ENCODE data around the gene ADGRV1. TPM values are rescaled to one million over a fixed set of nuclear protein-coding genes. Genes with fewer than 3 reads are reported as not detected.

Gene ADGRV1
- total RNA-seq, 1 donor from 2014 or later: 1.7 TPM

DNA sequence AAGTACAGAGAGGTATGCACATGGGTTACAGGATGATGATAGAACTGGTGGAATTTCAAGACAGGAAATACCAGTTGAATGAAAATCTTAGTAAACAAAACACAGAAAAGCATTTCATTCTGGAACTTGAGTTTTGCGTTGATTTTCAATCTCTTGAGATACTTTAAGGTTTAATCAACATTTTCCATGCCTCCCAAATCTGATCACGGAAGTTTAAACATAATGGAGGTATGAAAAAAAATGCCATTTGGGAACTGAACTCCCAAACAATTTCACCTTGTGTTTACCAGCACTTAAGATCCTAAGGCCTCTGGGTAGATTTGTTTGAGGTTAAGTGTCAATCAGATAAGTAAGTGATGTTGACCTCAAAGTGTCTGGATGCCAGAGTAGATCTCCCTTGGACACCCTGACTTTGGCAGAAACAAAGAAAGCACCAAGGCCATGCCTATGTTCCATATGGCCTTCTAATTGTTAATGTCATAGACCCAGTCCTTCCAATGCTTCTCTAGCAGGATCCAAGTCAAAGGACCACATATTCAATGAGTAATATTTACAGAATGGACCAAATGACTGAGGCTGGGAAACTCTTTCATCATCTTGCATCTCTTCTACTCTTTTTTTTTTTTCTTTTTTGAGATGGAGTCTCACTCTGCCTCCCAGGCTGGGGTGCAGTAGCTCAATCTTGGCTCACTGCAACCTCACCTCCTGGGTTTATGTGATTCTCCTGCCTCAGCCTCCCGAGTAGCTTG lies 607.6 kb downstream of the ADGRV1 start:
- DNase-seq (ENCODE audit: low spot score): no peak
- intact Hi-C loops (cut with DNase I): no loop called here

DNA sequence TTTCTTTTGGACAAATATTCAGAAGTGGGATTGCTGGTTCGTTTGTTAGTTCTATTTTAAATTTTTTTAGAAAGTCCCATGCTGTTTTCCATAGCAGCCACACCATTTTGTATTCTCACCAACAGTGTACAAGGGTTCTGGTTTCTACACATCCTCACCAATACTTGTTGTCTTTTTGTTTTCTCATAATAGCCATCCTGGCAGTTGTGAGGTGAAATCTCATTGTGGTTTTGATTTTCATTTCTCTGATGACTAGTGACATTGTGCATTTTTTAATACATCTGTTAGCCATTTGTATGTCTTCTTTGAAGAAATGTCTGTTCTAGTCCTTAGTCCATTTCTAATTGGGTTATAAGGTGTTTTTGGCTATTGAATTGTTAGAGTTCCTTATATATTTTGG lies 610.3 kb downstream of the ADGRV1 start:
- intact Hi-C loops (cut with DNase I): no loop called here

More for the DNA sequence above, 607.6 kb downstream of the ADGRV1 start:
- no peak for ATAC-seq

DNA sequence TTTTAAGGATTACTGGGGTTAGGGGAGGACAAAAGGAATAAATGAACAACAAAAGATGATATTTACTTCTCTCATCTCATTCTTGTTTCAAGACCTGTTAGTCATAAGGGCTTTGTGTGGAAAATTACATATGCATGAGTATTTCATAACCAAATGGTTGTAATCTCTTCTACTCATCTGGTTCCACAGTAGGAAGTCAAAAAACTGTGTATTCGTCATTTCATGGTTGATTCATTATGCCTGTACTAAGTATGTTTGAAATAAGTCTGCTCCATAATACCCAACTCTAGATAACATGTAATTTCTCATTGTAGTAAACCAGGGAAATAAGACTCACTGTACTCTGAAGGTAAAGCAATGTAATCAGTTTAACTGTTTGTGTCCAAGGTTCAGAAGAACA lies 611.7 kb downstream of the ADGRV1 start:
- ATAC-seq: no peak
- intact Hi-C loops (cut with DNase I): no loop called here
- no peak for DNase-seq (ENCODE audit: low spot score)

More for the DNA sequence above, 610.3 kb downstream of the ADGRV1 start:
- DNase-seq (ENCODE audit: low spot score) (no peak), ATAC-seq (no peak)

DNA sequence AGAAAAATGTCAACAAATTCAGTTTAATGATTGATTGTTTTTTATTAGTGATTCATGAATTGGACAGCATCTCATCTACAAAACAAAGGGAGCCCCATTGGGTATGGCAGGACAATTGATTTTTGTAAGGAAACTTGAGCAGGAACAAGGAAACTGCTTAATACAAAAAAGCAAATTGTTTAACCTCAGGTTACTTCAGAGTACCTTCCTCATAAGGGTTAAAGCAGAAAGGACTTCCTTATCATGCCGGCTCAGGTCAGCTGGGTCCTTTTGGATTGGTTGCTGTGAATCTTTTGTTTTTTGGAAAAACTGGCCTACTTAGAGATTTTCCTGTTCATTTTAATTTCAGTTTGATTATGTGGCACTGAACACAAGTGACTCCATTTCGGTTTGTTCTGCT lies 612.7 kb downstream of the ADGRV1 start:
- no peak for DNase-seq (ENCODE audit: low spot score)
- no peak for ATAC-seq
- intact Hi-C loops (cut with DNase I): no loop called here

DNA sequence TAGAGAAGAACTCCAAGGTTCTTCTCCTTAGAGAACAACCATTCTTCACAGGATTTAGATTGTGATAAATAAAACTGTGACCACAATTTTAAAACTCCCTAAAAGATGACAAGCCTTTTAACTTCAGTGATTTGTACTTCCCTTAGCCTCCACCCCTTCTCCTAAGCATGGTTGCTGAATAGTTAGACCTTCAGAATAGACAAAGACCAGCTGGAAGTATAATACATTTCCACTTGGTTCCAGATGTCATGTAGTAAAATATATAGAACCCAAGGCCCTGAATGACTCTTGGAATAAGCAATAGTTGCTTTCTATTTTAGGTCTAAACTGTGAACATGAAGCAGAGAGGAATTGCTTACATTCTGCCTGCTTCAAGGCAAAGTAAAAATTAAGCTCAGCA lies 615.8 kb downstream of the ADGRV1 start:
- DNase-seq (ENCODE audit: low spot score): no peak
- no peak for ATAC-seq
- intact Hi-C loops (cut with DNase I): no loop called here

DNA sequence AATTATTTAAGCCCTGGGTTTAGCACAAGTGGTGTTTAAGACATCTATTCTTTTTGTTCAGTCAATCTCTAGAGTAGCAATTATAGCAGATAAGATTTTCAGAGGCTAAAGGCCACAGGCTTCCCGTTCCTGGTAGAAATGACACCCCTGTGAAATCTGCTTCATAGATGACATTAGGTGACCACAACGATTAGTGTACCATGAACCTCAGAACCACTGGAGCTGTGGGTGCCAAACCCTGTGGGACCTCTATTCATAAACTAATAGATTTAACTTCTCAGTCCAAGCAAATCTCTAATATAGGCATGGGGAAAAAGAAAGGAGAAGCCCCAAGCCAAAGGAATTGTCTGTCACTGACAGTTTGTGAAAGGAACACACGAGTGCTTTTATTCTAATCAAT lies 617.1 kb downstream of the ADGRV1 start:
- no peak for DNase-seq (ENCODE audit: low spot score)
- intact Hi-C loops (cut with DNase I): no loop called here
- no peak for ATAC-seq

DNA sequence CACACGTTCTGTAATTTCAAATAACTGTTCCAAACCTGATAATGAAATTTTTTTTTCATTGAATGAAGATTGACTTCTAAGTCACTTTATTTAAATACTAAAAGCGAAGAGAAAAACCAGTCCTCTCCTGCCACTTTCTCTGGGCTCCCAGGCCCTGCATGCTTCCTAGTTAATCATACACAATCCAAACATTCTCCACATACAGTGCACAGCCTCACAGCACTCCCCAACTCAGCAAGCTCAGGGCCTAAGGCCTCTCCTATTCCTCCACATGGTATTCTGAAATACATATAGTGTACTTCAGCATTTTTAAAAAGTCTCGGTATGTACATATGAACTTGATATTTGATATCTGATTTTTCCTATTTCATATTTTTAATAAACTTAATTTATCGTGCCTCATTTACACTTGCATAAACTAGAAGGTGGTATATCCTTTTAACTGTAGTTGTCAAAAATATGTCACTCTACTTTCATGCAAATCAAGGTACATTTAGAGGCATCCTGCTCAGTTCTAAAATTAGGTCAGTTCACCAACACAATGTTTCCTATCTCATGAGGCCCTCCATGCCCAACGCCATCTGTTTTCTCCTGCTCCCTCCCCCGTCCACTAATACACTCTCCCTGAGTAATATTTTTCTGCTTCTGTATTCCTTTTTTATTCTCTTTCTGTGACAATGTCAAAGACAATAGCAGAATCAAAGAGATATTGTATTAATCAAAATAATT lies 617.9 kb downstream of the ADGRV1 start:
- no peak for ATAC-seq
- no peak for DNase-seq (ENCODE audit: low spot score)

DNA sequence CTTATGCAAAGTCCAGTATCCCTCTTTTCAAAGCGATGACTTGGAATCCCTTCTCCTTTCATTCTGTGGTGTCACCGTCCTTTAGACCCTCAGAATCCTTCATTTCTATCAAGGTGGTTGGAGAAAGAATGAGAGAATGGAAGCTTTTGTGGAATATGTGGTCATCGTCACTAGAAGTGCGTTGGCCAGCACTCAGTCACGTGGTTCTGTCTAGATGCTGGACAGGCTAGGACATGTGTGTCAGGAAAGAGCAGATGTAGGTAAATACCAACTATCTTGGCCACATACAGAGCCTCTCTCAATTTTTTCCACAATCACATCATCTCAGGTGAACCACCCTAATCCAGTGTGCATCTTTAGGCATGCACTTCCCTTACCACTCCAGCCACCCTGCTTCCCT lies 618.5 kb downstream of the ADGRV1 start:
- ATAC-seq (no peak), DNase-seq (ENCODE audit: low spot score) (no peak)
- intact Hi-C loops (cut with DNase I): no loop called here

More for the DNA sequence above, 617.9 kb downstream of the ADGRV1 start:
- intact Hi-C loops (cut with DNase I): no loop called here

DNA sequence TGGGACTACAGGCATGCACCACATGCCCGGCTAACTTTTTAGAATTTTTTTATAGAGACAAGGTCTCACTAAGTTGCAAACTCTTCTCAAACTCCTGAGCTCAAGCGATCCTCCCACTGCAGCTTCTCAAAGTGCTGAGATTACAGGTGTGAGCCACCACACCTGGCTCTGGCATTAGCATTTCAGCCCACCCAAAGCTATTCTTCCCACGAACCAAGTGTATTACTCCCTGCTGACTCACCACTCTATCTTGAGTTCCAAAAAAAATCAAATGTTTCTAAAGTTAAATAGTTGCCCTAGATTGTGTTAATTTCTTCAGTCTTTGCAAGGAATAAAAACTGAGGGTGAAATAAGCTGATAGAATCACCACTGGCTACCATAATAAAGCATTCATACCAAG lies 619.0 kb downstream of the ADGRV1 start:
- intact Hi-C loops (cut with DNase I): no loop called here
- no peak for DNase-seq (ENCODE audit: low spot score)
- no peak for ATAC-seq

DNA sequence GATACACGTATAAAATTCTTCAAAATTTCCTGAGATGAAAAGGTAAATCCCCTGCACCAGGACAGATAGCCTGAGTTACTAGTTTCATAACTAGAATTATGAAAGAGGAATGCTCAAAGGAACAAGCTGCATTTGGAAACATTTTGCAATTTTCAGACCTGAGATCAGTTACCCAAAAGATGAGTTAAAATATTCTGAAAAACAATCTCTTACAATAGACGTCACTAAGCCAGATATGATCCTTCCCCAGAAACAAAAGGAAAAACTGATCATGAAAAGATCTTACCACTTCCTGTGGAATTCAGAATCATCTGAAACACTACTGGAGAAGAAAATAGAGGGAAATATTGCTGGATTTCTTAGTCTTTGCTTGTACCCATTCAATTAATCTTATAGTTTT lies 619.9 kb downstream of the ADGRV1 start:
- intact Hi-C loops (cut with DNase I): no loop called here
- ATAC-seq (peak; percentile 84), DNase-seq (ENCODE audit: low spot score) (no peak)

DNA sequence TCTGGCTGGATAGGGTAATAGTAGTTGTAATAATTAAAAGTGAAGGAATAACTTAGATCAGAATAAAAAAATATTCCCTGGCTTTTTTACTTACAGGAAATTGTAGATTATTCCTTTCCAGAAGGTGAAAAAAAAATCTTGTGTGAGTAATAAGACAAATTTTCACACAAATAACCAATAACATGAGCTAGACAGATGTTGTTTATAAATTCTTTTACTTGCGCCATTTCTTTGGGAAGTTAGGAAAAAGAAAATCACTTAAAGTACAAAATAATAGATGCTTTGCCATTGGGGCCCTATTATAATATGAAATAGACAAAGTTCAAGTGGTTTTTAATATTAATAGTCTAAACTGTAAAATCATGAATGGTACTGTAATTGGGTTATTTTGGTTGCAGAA lies 620.4 kb downstream of the ADGRV1 start:
- DNase-seq (ENCODE audit: low spot score): no peak
- intact Hi-C loops (cut with DNase I): no loop called here
- ATAC-seq: no peak

DNA sequence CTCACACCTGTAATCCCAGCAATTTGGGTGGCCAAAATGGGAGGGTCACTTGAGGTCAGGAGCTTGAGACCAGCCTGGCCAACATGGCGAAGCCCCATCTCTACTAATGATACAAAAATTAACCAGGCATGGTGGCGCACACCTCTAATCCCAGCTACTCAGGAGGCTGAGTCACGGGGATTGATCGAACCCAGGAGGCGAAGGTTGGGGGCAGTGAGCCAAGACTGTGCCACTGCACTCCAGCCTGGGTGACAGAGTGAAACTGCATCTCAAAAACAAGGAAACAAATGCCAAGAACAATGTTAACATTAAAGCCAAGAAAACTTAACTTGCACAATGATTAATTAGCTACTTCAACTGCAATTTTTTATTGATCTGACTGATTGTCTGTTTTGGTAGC lies 621.9 kb downstream of the ADGRV1 start:
- no peak for ATAC-seq
- no peak for DNase-seq (ENCODE audit: low spot score)
- intact Hi-C loops (cut with DNase I): no loop called here

DNA sequence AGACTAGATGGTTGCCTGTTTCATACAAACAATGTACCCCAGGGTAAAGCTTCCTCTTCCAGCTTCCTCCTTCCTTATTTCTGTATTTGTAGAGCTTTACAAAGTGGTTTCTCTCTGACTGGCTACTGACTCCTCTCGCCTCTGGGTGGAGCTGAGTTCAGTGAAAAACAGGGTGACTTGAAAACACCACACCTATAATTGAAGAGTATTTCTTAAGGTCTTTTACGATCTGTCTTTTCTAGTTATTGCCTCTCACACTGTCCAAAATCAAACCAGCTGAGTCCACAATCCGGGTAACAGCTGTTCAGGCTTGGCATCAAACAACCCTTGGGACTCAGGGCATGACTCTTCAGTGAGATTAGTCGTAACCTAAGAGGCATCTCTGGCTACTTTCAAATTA lies 624.2 kb downstream of the ADGRV1 start:
- no peak for DNase-seq (ENCODE audit: low spot score)

DNA sequence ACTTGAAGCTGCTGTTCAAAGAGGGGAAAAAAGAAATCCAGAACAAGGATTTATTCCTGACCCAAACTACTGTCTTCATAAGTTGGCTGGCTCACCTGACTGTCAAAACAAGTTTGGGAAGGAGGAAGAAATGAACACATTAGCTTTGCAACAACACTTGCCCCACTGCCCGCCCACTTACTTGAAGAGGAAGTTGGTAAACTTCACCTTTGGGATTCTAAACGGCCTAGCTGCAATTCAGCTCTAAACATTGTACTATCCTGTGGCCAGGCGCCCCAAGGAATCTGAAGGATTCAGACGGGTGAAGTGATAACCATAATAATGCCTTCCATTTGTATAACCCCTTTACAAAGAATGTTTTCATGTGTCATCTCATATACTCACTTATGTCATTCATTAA lies 625.1 kb downstream of the ADGRV1 start:
- intact Hi-C loops (cut with DNase I): no loop called here
- no peak for ATAC-seq
- DNase-seq (ENCODE audit: low spot score): no peak

More for the DNA sequence above, 624.2 kb downstream of the ADGRV1 start:
- ATAC-seq: peak; percentile 86
- intact Hi-C loops (cut with DNase I): no loop called here

DNA sequence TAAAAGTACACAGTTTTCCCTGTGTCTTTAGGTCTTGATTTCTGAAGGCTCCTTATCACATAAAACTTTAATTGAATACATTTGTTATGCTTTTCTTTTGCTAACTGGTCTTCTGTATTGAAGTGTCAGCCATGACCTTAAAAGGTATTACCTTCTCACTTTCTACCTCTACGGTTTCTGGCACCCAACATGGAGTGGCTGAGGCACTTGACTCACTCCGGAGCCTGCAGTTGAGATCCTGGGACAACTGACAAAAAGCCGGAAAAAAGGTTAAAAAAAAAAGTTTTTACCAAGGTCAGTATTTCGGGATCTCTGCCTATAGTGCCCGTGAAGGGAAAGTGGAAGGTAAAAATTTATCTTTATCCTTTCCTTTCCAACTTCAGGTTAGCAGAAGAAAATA lies 627.5 kb downstream of the ADGRV1 start:
- DNase-seq (ENCODE audit: low spot score) (no peak), ATAC-seq (no peak)
- intact Hi-C loops (cut with DNase I): no loop called here

DNA sequence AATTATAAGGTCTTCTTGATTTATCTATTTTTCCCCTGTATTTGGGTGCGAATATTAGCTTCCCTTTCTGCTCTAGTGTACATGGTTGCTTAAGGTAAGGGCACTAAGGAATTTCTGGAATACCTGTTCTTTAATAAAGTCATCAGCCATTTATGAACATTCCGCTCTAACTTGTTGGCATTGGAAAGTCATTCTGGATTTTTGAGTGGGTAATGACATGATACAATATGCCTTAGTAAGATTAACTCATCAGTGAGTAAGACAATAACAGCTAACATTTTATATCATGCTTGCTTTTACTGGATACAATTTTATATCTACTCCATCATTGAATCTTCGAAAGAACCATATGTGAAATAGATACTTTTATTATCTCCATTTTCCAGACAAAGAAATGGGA lies 628.4 kb downstream of the ADGRV1 start:
- intact Hi-C loops (cut with DNase I): no loop called here

DNA sequence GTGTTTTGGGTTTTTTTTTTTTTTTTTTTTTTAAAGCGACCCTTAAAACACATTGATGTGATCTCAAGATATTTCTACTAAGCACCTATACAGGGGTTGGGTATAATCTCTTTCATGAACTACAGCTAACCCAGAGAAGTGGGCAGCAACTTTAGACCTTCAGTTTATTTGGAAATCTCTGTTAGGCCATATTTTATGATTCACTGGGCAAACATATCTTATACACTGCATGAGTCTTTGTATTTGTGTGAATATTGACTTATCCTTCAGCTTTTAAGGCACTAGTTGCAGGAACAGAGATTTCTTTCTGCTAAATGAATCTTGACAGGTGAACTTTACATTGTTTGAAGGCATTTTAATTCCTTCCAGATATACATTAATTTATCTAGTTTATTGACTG lies 630.2 kb downstream of the ADGRV1 start:
- ATAC-seq (no peak), DNase-seq (ENCODE audit: low spot score) (no peak)
- intact Hi-C loops (cut with DNase I): no loop called here

More for the DNA sequence above, 628.4 kb downstream of the ADGRV1 start:
- ATAC-seq (no peak), DNase-seq (ENCODE audit: low spot score) (no peak)

DNA sequence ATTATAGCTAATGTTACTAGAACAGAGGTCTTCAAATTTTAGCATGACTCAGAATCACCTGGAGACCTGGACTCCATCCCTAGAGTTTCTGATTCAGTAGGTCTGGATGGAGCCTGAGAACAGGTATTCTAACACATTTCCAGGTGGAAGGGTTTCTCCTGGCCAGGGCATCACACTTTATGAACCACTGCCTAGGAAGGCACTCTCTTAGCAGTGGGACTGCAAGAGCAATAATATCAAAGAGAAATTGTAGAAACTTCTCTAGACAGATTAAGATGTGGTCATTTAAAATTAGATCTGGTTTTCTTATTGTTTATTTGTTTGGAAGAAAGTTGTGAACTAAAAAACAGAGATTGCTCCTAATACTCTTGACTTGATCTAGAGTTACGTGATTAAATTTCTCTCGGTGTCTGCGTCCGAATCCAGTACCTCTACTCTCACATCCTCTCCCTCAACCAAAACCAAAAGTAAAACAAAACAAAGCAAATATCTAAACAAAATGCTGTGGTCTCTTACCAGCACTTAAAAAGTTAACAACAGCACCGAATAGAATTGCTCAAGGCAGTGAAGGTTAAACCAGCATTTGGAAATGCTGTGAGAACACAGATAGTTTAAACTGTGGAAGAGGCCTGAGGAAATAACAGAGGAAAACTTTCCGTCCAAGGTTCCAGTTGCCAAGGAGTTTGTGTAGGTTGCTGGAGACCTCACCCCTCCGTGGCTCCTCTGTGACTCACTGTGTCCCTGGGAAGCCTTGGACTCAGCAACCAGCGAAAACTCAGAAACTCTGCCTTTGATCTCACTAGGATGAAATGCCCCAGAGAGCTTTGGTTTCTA lies 631.1 kb downstream of the ADGRV1 start:
- intact Hi-C loops (cut with DNase I): no loop called here
- DNase-seq (ENCODE audit: low spot score): no peak
- peak; percentile 81 for ATAC-seq

DNA sequence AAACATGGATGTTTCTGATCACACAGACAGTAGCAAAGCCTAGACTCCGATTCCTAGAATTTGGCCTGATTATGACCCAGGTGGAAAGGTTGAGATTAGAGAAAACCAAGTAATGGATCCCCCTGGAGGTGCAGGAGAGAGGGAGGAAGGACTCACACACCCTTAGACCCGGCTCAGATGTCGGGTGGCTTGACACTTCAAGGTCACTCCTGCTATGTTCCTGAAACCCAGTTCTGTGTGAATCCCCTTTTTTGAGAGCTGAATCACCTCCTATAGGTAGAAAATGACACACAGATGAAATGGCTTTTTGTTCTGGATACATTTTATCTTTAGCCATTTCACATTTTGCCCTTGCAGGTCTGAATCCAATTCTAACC lies 631.7 kb downstream of the ADGRV1 start:
- DNase-seq (ENCODE audit: low spot score): no peak

More for the DNA sequence above, 631.7 kb downstream of the ADGRV1 start:
- intact Hi-C loops (cut with DNase I): no loop called here
- peak; percentile 47 for ATAC-seq
